NB4 (cell line): ENCODE results near the gene OR1J4.

Experiments used
- DNase-seq: peaks from one replicate; pipeline ENCODE4 v3.0.0; 2010; ENCODE audit warnings: low read depth
- H3K4me3 ChIP-seq: one replicate; pipeline ENCODE4 v1.5.1; 2011; ENCODE audit warnings: mild to moderate bottlenecking, low read depth, low read length, moderate library complexity
- MYC ChIP-seq: IDR thresholded peaks from 2 replicates; pipeline ENCODE4 v1.6.1; 2011; ENCODE audit warnings: low read depth, low read length
- POLR2A ChIP-seq: IDR thresholded peaks from 2 replicates; pipeline ENCODE4 v1.6.1; 2011; ENCODE audit warnings: mild to moderate bottlenecking; ENCODE audit not compliant: insufficient read length; ENCODE audit errors: extremely low read depth
- TF ChIP-seq, protein P1 (sequence below): IDR thresholded peaks from 2 replicates; pipeline ENCODE4 v1.6.1; 2011; ENCODE audit warnings: low read depth, low read length
- TF ChIP-seq, protein P2 (sequence below): IDR thresholded peaks from one replicate; pipeline ENCODE4 v1.5.1; 2012; ENCODE audit warnings: low read depth, low read length

Gene OR1J4

DNA sequence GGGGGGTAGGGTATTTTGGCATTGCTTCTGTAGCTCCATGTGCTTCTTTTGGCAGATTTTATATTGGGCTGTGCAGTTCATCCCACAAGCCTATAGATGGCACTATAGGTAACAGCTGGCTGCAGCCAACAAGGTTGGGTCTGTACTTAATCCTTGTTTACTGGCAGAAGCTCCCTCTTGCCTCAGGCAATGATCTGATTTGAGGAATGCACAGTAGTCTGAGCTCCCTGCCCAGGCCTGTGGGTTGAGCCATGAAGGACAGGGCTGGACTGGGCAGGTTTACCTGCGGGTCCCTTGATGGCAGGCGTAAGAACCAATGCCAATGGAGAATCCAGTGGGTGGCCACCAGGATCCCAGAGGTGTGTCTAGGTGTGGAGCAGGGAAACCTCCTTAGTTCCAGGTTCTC lies 20.1 kb upstream of the OR1J4 start:
- peak; percentile 49 for DNase-seq
- TF ChIP-seq MYC = no peak
- TF ChIP-seq POLR2A = no peak
- TF ChIP-seq, protein P1, sequence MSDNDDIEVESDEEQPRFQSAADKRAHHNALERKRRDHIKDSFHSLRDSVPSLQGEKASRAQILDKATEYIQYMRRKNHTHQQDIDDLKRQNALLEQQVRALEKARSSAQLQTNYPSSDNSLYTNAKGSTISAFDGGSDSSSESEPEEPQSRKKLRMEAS = no peak; the same call in 1 of the 2 replicates
- TF ChIP-seq, protein P2, sequence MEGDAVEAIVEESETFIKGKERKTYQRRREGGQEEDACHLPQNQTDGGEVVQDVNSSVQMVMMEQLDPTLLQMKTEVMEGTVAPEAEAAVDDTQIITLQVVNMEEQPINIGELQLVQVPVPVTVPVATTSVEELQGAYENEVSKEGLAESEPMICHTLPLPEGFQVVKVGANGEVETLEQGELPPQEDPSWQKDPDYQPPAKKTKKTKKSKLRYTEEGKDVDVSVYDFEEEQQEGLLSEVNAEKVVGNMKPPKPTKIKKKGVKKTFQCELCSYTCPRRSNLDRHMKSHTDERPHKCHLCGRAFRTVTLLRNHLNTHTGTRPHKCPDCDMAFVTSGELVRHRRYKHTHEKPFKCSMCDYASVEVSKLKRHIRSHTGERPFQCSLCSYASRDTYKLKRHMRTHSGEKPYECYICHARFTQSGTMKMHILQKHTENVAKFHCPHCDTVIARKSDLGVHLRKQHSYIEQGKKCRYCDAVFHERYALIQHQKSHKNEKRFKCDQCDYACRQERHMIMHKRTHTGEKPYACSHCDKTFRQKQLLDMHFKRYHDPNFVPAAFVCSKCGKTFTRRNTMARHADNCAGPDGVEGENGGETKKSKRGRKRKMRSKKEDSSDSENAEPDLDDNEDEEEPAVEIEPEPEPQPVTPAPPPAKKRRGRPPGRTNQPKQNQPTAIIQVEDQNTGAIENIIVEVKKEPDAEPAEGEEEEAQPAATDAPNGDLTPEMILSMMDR = peak; percentile 86
- H3K4me3 ChIP-seq = no peak overlapping the region

DNA sequence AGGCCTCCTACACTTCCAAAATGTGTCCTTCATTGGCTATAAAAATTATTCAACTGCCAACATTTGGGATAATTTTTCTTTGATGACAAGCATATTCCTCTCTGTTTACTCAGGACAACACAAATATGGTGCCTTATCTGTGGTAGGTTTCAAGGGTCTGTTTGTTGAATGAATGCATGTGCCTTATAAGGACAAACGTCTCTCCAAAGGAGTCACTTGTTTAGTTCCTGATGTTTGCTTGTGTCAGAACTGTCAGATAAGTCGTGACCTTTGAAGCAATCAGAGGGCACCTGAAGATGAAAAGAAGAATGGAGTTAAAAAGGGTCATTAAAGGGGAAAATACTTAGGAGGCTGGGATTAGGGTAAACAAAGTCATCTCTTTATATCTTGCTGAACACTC lies 12.0 kb upstream of the OR1J4 start:
- H3K4me3 ChIP-seq = no peak overlapping the region
- TF ChIP-seq POLR2A (no peak), MYC (no peak)
- TF ChIP-seq, protein P2 = no peak
- TF ChIP-seq, protein P1 = no peak
- no peak for DNase-seq

DNA sequence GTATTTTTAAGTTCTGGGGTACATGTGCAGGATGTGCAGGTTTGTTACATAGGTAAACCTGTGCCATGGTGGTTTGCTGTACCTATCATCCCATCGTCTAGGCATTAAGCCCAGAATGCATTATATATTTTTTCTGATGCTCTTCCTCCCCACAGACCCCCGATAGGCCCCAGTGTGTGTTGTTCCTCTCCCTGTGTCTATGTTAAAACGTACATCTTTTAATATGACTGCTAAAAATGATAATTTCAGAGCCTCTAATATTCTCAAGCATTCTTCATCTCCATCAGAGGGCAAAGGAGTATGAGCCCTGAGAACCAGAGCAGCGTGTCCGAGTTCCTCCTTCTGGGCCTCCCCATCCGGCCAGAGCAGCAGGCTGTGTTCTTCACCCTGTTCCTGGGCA lies 8.4 kb upstream of the OR1J4 start, which contains the start of gene OR1J2:
Gene OR1J2 (plus strand): TSS at position 301 of the 400 bp plus-strand sequence. CDS start 0 bp downstream, at position 301.
- no peak for DNase-seq
- no peak within 1 kb of the TSS for H3K4me3 ChIP-seq
- TF ChIP-seq, protein P2 = no peak
- TF ChIP-seq, protein P1 = no peak
- no peak for TF ChIP-seq MYC
- no peak for TF ChIP-seq POLR2A

DNA sequence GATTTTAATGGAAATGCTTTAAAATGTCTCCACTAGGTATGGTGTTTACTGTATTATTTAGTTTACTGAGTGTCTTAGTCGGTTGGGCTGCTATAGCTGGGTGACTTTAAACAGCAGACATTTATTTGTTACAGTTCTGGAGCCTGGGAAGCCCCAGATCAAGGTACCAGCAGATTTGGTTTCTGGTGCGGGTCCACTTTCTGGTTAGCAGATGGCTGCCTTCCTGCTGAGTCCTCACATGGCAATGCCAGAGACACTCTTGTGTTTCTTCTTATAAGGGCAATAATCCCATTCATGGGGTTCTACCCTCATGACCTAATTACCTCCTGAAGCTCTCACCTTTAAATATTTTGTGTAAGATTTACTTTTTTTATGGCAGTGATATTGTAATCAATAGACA lies 715 bp upstream of the OR1J4 start:
- no peak overlapping the region for H3K4me3 ChIP-seq
- TF ChIP-seq MYC = no peak
- TF ChIP-seq, protein P2 = no peak
- TF ChIP-seq, protein P1 = no peak
- no peak for TF ChIP-seq POLR2A
- no peak for DNase-seq

DNA sequence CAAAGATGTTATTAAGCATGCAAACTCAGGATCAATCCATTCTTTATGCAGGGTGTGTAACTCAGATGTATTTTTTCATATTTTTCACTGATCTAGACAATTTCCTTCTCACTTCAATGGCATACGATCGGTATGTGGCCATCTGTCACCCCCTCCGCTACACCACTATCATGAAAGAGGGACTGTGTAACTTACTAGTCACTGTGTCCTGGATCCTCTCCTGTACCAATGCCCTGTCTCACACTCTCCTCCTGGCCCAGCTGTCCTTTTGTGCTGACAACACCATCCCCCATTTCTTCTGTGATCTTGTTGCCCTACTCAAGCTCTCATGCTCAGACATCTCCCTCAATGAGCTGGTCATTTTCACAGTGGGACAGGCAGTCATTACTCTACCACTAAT lies 435 bp downstream of the OR1J4 start:
- no peak overlapping the region for H3K4me3 ChIP-seq
- TF ChIP-seq MYC = no peak
- TF ChIP-seq, protein P2 = no peak
- no peak for TF ChIP-seq POLR2A
- TF ChIP-seq, protein P1 = no peak
- DNase-seq = no peak
